OCI-LY7 (cell line): ENCODE data around the gene EHF.

Experiments used
- EZH2phosphoT487 ChIP-seq: fragments of 200-600 bp; sonication (generic); IDR thresholded peaks from 2 replicates; pipeline ENCODE4 v1.6.1; 2018; ENCODE audit warnings: low read depth, borderline replicate concordance, mild to moderate bottlenecking, mixed run types, antibody characterized with exemption, low read length, moderate library complexity, mixed read lengths
- TF ChIP-seq, protein P1 (sequence below): fragments of 200-600 bp; sonication (generic); conservative IDR thresholded peaks from 2 replicates; pipeline ENCODE4 v1.5.1; 2014; ENCODE audit warnings: mild to moderate bottlenecking, antibody characterized with exemption, low read length, moderate library complexity, mixed read lengths

DNA sequence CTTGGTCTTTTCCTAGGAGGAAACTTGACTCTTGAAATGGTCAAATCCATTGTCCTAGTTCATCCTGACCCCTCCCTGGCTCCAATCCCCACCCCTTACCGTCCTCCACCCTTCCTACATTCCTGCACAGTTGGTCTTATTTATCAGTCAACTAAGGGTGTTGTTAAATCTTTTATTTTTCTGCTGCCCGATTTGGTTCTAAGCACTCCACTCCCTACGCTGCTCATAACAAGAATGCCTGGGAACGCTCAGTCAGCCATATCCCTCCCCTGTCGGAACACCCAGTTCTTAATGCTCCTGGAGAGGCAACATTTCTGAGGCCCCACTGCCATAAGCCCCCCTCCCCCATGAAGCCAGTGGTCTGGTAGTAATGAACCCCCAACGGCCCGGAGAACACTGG, 9.7 kb downstream of the EHF start:
- no peak for TF ChIP-seq EZH2phosphoT487
- TF ChIP-seq, protein P1, sequence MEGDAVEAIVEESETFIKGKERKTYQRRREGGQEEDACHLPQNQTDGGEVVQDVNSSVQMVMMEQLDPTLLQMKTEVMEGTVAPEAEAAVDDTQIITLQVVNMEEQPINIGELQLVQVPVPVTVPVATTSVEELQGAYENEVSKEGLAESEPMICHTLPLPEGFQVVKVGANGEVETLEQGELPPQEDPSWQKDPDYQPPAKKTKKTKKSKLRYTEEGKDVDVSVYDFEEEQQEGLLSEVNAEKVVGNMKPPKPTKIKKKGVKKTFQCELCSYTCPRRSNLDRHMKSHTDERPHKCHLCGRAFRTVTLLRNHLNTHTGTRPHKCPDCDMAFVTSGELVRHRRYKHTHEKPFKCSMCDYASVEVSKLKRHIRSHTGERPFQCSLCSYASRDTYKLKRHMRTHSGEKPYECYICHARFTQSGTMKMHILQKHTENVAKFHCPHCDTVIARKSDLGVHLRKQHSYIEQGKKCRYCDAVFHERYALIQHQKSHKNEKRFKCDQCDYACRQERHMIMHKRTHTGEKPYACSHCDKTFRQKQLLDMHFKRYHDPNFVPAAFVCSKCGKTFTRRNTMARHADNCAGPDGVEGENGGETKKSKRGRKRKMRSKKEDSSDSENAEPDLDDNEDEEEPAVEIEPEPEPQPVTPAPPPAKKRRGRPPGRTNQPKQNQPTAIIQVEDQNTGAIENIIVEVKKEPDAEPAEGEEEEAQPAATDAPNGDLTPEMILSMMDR: no peak
